ENCODE data around the gene MTFMT. TPM values are rescaled to one million over a fixed set of nuclear protein-coding genes. Genes with fewer than 3 reads are reported as not detected.

Gene MTFMT
- total and polyA plus RNA-seq, 2 experiments from 2014 or later, result 16.8 to 18.2 TPM

DNA sequence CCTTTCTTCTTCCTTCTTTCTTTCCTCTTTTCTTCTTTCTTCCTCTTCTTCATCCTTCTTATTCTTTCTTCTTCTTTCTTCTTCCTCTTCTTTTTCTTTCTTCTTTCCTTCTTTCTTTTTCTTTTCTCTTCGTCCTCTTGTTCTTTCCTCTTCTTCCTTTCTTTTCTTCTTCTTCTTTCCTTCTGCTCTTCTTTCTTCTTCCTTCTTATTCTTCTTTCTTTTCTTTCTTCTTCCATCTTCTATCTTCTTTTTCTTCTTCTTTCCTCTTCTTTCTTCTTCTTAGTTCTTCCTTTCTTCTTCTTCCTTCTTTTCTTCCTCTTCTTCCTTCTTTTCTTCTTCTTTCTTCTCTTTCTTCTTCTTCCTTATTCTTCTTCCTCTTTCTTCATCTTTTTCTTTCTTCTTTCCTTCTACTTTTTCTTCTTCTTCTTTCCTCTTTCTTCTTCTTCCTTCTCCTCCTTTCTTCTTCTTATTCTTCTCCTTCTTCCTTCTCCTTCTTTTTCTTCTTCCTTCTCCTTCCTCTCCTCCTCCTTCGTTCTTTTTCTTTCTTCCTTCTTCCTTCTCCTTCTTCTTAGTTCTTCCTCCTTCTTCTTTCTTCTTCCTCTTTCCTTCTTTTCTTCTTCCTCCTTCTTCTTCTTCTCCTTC, 77.5 kb downstream of the MTFMT start:
- Histone ChIP-seq H3K36me3 (replicated peaks; ENCODE audit: insufficient read depth, low read depth) (no peaks in the 10 kb centered on the region), H3K9me2 (replicated peaks; ENCODE audit: insufficient read depth) (no peaks in the 10 kb centered on the region), H4K20me1 (ENCODE audit: insufficient read depth, poor library complexity, severe bottlenecking) (no peaks in the 10 kb centered on the region), H3K27ac (no peak overlapping the region), H3K27me3 (no peaks in the 10 kb centered on the region), H3K4me2 (no peak overlapping the region), H2AFZ (no peak overlapping the region), H3K79me2 (no peaks in the 10 kb centered on the region), H3K4me1 (ENCODE audit: insufficient read depth) (no peaks in the 10 kb centered on the region), H3K9me3 (ENCODE audit: low read depth) (no peaks in the 10 kb centered on the region), H3K4me3 (no peak overlapping the region)
- TF ChIP-seq EZH2phosphoT487 (IDR thresholded peaks at IDR 0.05; ENCODE audit: low read depth, severe bottlenecking, unreplicated experiment), result no peak
- TF ChIP-seq, protein P1, sequence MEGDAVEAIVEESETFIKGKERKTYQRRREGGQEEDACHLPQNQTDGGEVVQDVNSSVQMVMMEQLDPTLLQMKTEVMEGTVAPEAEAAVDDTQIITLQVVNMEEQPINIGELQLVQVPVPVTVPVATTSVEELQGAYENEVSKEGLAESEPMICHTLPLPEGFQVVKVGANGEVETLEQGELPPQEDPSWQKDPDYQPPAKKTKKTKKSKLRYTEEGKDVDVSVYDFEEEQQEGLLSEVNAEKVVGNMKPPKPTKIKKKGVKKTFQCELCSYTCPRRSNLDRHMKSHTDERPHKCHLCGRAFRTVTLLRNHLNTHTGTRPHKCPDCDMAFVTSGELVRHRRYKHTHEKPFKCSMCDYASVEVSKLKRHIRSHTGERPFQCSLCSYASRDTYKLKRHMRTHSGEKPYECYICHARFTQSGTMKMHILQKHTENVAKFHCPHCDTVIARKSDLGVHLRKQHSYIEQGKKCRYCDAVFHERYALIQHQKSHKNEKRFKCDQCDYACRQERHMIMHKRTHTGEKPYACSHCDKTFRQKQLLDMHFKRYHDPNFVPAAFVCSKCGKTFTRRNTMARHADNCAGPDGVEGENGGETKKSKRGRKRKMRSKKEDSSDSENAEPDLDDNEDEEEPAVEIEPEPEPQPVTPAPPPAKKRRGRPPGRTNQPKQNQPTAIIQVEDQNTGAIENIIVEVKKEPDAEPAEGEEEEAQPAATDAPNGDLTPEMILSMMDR (IDR thresholded peaks at IDR 0.05; ENCODE audit: poor library complexity), result no peak
- no peak for TF ChIP-seq EZH2 (IDR thresholded peaks at IDR 0.05; ENCODE audit: borderline replicate concordance)
- no peak for DNase-seq (ENCODE audit: low spot score)
- 82% methylated on average over 2 of the region's 2 CpGs for WGBS (ENCODE audit: low lambda C conversion rate, missing lambda C conversion rate)

Other genes with a start within 250 kb of the MTFMT start
- 0.76 and 1.5 TPM in 2 replicates for gene PIF1, start 204.0 kb downstream of the MTFMT start, total RNA-seq
- gene PIF1, start 204.0 kb downstream of the MTFMT start, polyA plus RNA-seq, result 3.3 and 3.8 TPM in 2 replicates
- gene PLEKHO2, start 187.7 kb downstream of the MTFMT start, total RNA-seq, result 12.4 and 12.7 TPM in 2 replicates
- gene PLEKHO2, start 187.7 kb downstream of the MTFMT start, polyA plus RNA-seq, result 15.1 and 19.7 TPM in 2 replicates
- gene ANKDD1A, start 117.7 kb downstream of the MTFMT start, total RNA-seq, result 1.8 and 3.6 TPM in 2 replicates
- gene ANKDD1A, start 117.7 kb downstream of the MTFMT start, polyA plus RNA-seq, result 5.8 and 6.1 TPM in 2 replicates
- gene SPG21, start 39.7 kb downstream of the MTFMT start, total RNA-seq, result 86.4 and 111 TPM in 2 replicates
- 138 and 149 TPM in 2 replicates for gene SPG21, start 39.7 kb downstream of the MTFMT start, polyA plus RNA-seq
- 6.5 and 8.8 TPM in 2 replicates for gene SLC51B, start 15.7 kb upstream of the MTFMT start, total RNA-seq
- gene SLC51B, start 15.7 kb upstream of the MTFMT start, polyA plus RNA-seq, result 5.8 and 8.6 TPM in 2 replicates
- 6.4 and 6.5 TPM in 2 replicates for gene RASL12, start 38.4 kb upstream of the MTFMT start, total RNA-seq
- 4.6 and 5.1 TPM in 2 replicates for gene RASL12, start 38.4 kb upstream of the MTFMT start, polyA plus RNA-seq
- gene KBTBD13, start 47.1 kb upstream of the MTFMT start, total RNA-seq, result not detected in 2 replicates
- gene KBTBD13, start 47.1 kb upstream of the MTFMT start, polyA plus RNA-seq, result 0.10 and 0.56 TPM in 2 replicates
- gene UBAP1L, start 85.6 kb upstream of the MTFMT start, total RNA-seq, result 0.96 and 1.8 TPM in 2 replicates
- 2.5 and 3.0 TPM in 2 replicates for gene UBAP1L, start 85.6 kb upstream of the MTFMT start, polyA plus RNA-seq
- gene PDCD7, start 104.2 kb upstream of the MTFMT start, total RNA-seq, result 15.2 and 18.7 TPM in 2 replicates
- gene PDCD7, start 104.2 kb upstream of the MTFMT start, polyA plus RNA-seq, result 13.6 and 17.5 TPM in 2 replicates
- gene CLPX, start 155.7 kb upstream of the MTFMT start, total RNA-seq, result 53.4 and 53.5 TPM in 2 replicates
- gene CLPX, start 155.7 kb upstream of the MTFMT start, polyA plus RNA-seq, result 20.0 and 33.8 TPM in 2 replicates
- gene CILP, start 181.8 kb upstream of the MTFMT start, total RNA-seq, result 62.9 and 67.1 TPM in 2 replicates
- gene CILP, start 181.8 kb upstream of the MTFMT start, polyA plus RNA-seq, result 69.2 and 96.4 TPM in 2 replicates

Data from hepatocyte (in vitro differentiated cells).